K562 (cell line): Measurements from ENCODE around the gene HIVEP3. TPM values are rescaled to one million over a fixed set of nuclear protein-coding genes. Genes with fewer than 3 reads are reported as not detected.

Experiments
- ATAC-seq: fragments of 200-7000 bp; cut with Tn5 transposase; 3 replicates; pipeline ENCODE4 v1.9.1; 2020; ENCODE audit warnings: moderate library complexity
- BruUV-seq: library from RNA; stranded (reverse); fragments of 400-500 nt; replicated peaks from 2 replicates; lab custom pipeline; 2021; lab: Mats Ljungman, UMichigan
- CTCF ChIA-PET: fragments of 300-600 bp; formaldehyde crosslinking; extraction: SDS; loops from one replicate; lab custom pipeline; 2021; ENCODE audit warnings: low intra/inter-chr PET ratio; lab: Yijun Ruan, JAX
- POLR2A ChIA-PET: fragments of 300-600, 350-650 bp; sonication (Branson Sonifier 250); formaldehyde crosslinking; extraction: SDS; loops from one replicate; lab custom pipeline; 2021; ENCODE audit warnings: antibody characterized with exemption, inconsistent platforms; lab: Yijun Ruan, JAX
- DNase-seq, 4 experiments: peaks; one replicate each; pipeline versions ENCODE4 v3.0.0 to v3.0.0-alpha.2; 2011 to 2018; ENCODE audit warnings: low spot score in 3 of 4, mixed read lengths in 3 of 4; ENCODE audit errors: extremely low read depth in 1 of 4
- FAIRE-seq: peaks from 2 replicates; lab custom pipeline; 2011; peaks lifted over from hg19 to GRCh38; lab: Jason Lieb, UNC
- H2AFZ ChIP-seq: 2 replicates; pipeline ENCODE4 v1.6.0; 2011; ENCODE audit warnings: low read depth, low read length, control low read depth, inconsistent platforms
- H3K27ac ChIP-seq: fragments of 200-600 bp; 3 replicates; pipeline ENCODE4 v1.8.0; 2011; ENCODE audit warnings: low read depth, mild to moderate bottlenecking, control low read depth, inconsistent platforms, low read length, moderate library complexity, mixed read lengths; ENCODE audit errors: extremely low read depth
- H3K27me3 ChIP-seq, 2 experiments: fragments of 300-600 bp in 1 of 2; 2 replicates in 1 of 2; 3 replicates in 1 of 2; pipeline versions ENCODE4 v1.6.0 to v1.8.0; 2011; ENCODE audit warnings: inconsistent platforms in 2 of 2, low read length in 2 of 2, mild to moderate bottlenecking in 1 of 2, mixed read lengths in 1 of 2, moderate library complexity in 1 of 2; ENCODE audit not compliant: control insufficient read depth in 2 of 2, insufficient read depth in 2 of 2
- H3K36me3 ChIP-seq: fragments of 300-600 bp; 3 replicates; pipeline ENCODE4 v1.8.0; 2011; ENCODE audit warnings: mild to moderate bottlenecking, low read length, inconsistent platforms; ENCODE audit not compliant: control insufficient read depth, insufficient read depth
- H3K4me1 ChIP-seq, 2 experiments: fragments of 200-600 bp in 1 of 2; replicated peaks in 1 of 2; 2 replicates in 1 of 2; 3 replicates in 1 of 2; pipeline versions ENCODE4 v1.5.1 to v1.8.0; 2011; ENCODE audit warnings: inconsistent platforms in 2 of 2, low read length in 2 of 2, mild to moderate bottlenecking in 1 of 2, mixed read lengths in 1 of 2, moderate library complexity in 1 of 2; ENCODE audit not compliant: control insufficient read depth in 2 of 2, insufficient read depth in 2 of 2
- H3K4me2 ChIP-seq: 2 replicates; pipeline ENCODE4 v1.6.1; 2011; ENCODE audit warnings: low read length, control low read depth, inconsistent platforms, mixed read lengths; ENCODE audit not compliant: insufficient read depth
- H3K4me3 ChIP-seq: fragments of 200-600 bp; sonication (generic), shearing (Covaris generic); 2 replicates; pipeline ENCODE4 v1.5.1; 2016; ENCODE audit warnings: control low read depth, inconsistent platforms
- H3K79me2 ChIP-seq: fragments of 200-600 bp; 3 replicates; pipeline ENCODE4 v1.8.0; 2011; ENCODE audit warnings: low read length, inconsistent platforms; ENCODE audit not compliant: control insufficient read depth, insufficient read depth
- H3K9ac ChIP-seq, 2 experiments: 2 replicates each; pipeline versions ENCODE4 v1.6.0 to v1.6.1; 2011; ENCODE audit warnings: low read depth in 2 of 2, low read length in 2 of 2, control low read depth in 1 of 2, inconsistent platforms in 1 of 2, mild to moderate bottlenecking in 1 of 2, mixed read lengths in 1 of 2; ENCODE audit not compliant: insufficient read depth in 1 of 2
- H3K9me1 ChIP-seq: one replicate; pipeline ENCODE4 v1.6.0; 2011; ENCODE audit warnings: inconsistent platforms, mild to moderate bottlenecking, low read length, moderate library complexity; ENCODE audit not compliant: control insufficient read depth, insufficient read depth
- H3K9me3 ChIP-seq: replicated peaks from 2 replicates; pipeline ENCODE4 v1.5.1; 2011; ENCODE audit warnings: low read depth, low read length, inconsistent platforms; ENCODE audit not compliant: control insufficient read depth, insufficient read depth
- H4K20me1 ChIP-seq: replicated peaks from 2 replicates; pipeline ENCODE4 v1.6.1; 2011; ENCODE audit warnings: low read length, inconsistent platforms, mixed read lengths; ENCODE audit not compliant: control insufficient read depth, insufficient read depth
- ADNP ChIP-seq: fragments of 200-800 bp; sonication (Bioruptor generic); IDR thresholded peaks from 2 replicates; pipeline ENCODE4 v1.6.1; 2016; ENCODE audit warnings: missing genetic modification characterization, missing compliant biosample characterization
- L3MBTL2 ChIP-seq: fragments of 450-650 bp; IDR thresholded peaks from 2 replicates; pipeline ENCODE4 v1.6.1; 2016; ENCODE audit warnings: mild to moderate bottlenecking, moderate library complexity
- NFYB ChIP-seq: IDR thresholded peaks from 2 replicates; pipeline ENCODE4 v1.6.1; 2011; ENCODE audit warnings: mild to moderate bottlenecking, moderate library complexity; ENCODE audit not compliant: insufficient read length; ENCODE audit errors: extremely low read depth
- NR2F6 ChIP-seq: fragments of 450-650 bp; formaldehyde crosslinking; IDR thresholded peaks from 2 replicates; pipeline ENCODE4 v1.4.0; 2020; ENCODE audit warnings: mild to moderate bottlenecking
- PYGO2 ChIP-seq: fragments of 450-650 bp; IDR thresholded peaks from 2 replicates; pipeline ENCODE4 v1.6.1; 2016; ENCODE audit warnings: mild to moderate bottlenecking, missing genetic modification characterization, moderate library complexity, missing compliant biosample characterization
- RHOXF2B ChIP-seq: fragments of 250-450 bp; sonication (Bioruptor Pico); conservative IDR thresholded peaks from 2 replicates; pipeline ENCODE4 v1.5.1; 2021
- SAFB ChIP-seq: fragments of 200-400 bp; formaldehyde crosslinking; IDR thresholded peaks from 2 replicates; pipeline ENCODE4 v1.6.1; 2017; ENCODE audit warnings: low read depth, low read length, borderline replicate concordance
- SRSF9 ChIP-seq: fragments of 200-400 bp; formaldehyde crosslinking; IDR thresholded peaks from 2 replicates; pipeline ENCODE4 v1.6.1; 2017; ENCODE audit warnings: low read depth, low read length, borderline replicate concordance
- TAF15 ChIP-seq: fragments of 200-400 bp; formaldehyde crosslinking; IDR thresholded peaks from 2 replicates; pipeline ENCODE4 v1.6.1; 2017; ENCODE audit warnings: mild to moderate bottlenecking, low read depth, low read length, moderate library complexity
- ZBTB5 ChIP-seq: fragments of 450-650 bp; IDR thresholded peaks from 2 replicates; pipeline ENCODE4 v1.6.1; 2017; ENCODE audit warnings: antibody characterized with exemption
- WGBS: fragments of 100-300 bp; shearing (Covaris generic); methylation state at CpG from one replicate; pipeline ENCODE4 v1.1.6; 2016; ENCODE audit warnings: low coverage, mixed read lengths; ENCODE audit not compliant: insufficient coverage; ENCODE audit errors: missing lambda C conversion rate; 5-methylcytosine and 5-hydroxymethylcytosine counted together
- in situ Hi-C: fragments of 300-500 bp; cut with MboI; formaldehyde crosslinking; loops from 4 replicates; pipeline ENCODE4 v1.15.0; 2018; ENCODE audit warnings: inconsistent platforms, mixed read lengths
- intact Hi-C: fragments of 100-400 bp; cut with micrococcal nuclease; formaldehyde crosslinking; loops from 2 replicates; pipeline ENCODE4 v1.14.2; 2022
- polyA plus RNA-seq, 8 experiments: library from polyadenylated mRNA; depleted of rRNA in 4 of 8; stranded (reverse) in 5 of 8; unstranded in 3 of 8; fragments of >200 nt; fragmentation: Nextera tagmentation in 2 of 8; fragmentation: Illumina TruSeq in 1 of 8; extraction: Ambion mirVana in 2 of 8; extraction: Trizol in 1 of 8; gene quantifications; 2 replicates each; pipeline versions ENCODE4 v1.2.1 to v1.2.3, GENCODE V29; 2011 to 2014; ENCODE audit warnings: inconsistent platforms in 1 of 8, missing spikeins in 1 of 8
- total RNA-seq, 7 experiments: library from RNA; depleted of rRNA in 6 of 7; stranded (reverse); fragments of >200 nt in 6 of 7; fragmentation: Illumina TruSeq in 2 of 7; extraction: Trizol in 2 of 7; gene quantifications; 2 replicates each; pipeline versions ENCODE4 v1.2.1 to v1.2.3, GENCODE V29; 2011 to 2021; ENCODE audit warnings: low replicate concordance in 1 of 7
- TF ChIP-seq, protein P1 (sequence below): fragments of 450-650 bp; IDR thresholded peaks from 2 replicates; pipeline ENCODE4 v1.7.1; 2018; ENCODE audit warnings: mild to moderate bottlenecking, low read depth; ENCODE audit not compliant: partially characterized antibody
- TF ChIP-seq, protein P2 (sequence below): fragments of 250-450 bp; sonication (Bioruptor Pico); IDR thresholded peaks from 2 replicates; pipeline ENCODE4 v1.8.0; 2021; ENCODE audit warnings: mild to moderate bottlenecking, moderate library complexity
- TF ChIP-seq, protein P3 (sequence below): sonication (generic); formaldehyde crosslinking; IDR thresholded peaks from 2 replicates; pipeline ENCODE4 v1.8.1; 2023; ENCODE audit warnings: mild to moderate bottlenecking, missing genetic modification reagents, moderate library complexity

Gene HIVEP3
- total and polyA plus RNA-seq, 9 of the 15 experiments (the other 6 are each of a cell fraction or from before 2014, with no cell fraction given), result 0.09 to 0.58 (median 0.34) TPM; not detected in 1

GRCh38 chr1:41805771-41806471, 112.8 kb downstream of the HIVEP3 start:
- FAIRE-seq, result no peak
- no TSS peak for BruUV-seq
- Histone ChIP-seq H3K79me2 (no peaks in the 10 kb centered on the region), H3K4me1 (no peaks in the 10 kb centered on the region), H3K9me1 (no peaks in the 10 kb centered on the region), H4K20me1 (peaks cover 7% of the 10 kb centered on the region; the same call in 1 of the 2 replicates), H3K9ac (no peak overlapping the region), H2AFZ (no peak overlapping the region), H3K4me3 (no peak overlapping the region), H3K27me3 (peaks cover 0 to 4% of the 10 kb centered on the region in 2 experiments; a peak in 1 of 5 replicates), H3K9me3 (no peaks in the 10 kb centered on the region), H3K36me3 (no peaks in the 10 kb centered on the region), H3K27ac (no peak overlapping the region), H3K4me2 (no peak overlapping the region)
- in situ Hi-C loops (loop anchor here (25.0 kb wide), 1 partner anchor 331 kb away; no protein-coding TSS in a partner anchor), intact Hi-C loops (no loop called here)
- no peak for TF ChIP-seq NR2F6 (CRISPR knock-in tag)
- no peak for TF ChIP-seq PYGO2 (tag)
- no peak for TF ChIP-seq ZBTB5
- TF ChIP-seq SAFB, result no peak
- TF ChIP-seq TAF15, result no peak
- TF ChIP-seq, protein P1, sequence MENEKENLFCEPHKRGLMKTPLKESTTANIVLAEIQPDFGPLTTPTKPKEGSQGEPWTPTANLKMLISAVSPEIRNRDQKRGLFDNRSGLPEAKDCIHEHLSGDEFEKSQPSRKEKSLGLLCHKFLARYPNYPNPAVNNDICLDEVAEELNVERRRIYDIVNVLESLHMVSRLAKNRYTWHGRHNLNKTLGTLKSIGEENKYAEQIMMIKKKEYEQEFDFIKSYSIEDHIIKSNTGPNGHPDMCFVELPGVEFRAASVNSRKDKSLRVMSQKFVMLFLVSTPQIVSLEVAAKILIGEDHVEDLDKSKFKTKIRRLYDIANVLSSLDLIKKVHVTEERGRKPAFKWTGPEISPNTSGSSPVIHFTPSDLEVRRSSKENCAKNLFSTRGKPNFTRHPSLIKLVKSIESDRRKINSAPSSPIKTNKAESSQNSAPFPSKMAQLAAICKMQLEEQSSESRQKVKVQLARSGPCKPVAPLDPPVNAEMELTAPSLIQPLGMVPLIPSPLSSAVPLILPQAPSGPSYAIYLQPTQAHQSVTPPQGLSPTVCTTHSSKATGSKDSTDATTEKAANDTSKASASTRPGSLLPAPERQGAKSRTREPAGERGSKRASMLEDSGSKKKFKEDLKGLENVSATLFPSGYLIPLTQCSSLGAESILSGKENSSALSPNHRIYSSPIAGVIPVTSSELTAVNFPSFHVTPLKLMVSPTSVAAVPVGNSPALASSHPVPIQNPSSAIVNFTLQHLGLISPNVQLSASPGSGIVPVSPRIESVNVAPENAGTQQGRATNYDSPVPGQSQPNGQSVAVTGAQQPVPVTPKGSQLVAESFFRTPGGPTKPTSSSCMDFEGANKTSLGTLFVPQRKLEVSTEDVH, result no peak
- TF ChIP-seq RHOXF2B, result no peak
- TF ChIP-seq ADNP (tag), result no peak
- TF ChIP-seq, protein P2, sequence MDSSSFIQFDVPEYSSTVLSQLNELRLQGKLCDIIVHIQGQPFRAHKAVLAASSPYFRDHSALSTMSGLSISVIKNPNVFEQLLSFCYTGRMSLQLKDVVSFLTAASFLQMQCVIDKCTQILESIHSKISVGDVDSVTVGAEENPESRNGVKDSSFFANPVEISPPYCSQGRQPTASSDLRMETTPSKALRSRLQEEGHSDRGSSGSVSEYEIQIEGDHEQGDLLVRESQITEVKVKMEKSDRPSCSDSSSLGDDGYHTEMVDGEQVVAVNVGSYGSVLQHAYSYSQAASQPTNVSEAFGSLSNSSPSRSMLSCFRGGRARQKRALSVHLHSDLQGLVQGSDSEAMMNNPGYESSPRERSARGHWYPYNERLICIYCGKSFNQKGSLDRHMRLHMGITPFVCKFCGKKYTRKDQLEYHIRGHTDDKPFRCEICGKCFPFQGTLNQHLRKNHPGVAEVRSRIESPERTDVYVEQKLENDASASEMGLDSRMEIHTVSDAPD, result no peak
- TF ChIP-seq SRSF9, result no peak
- TF ChIP-seq, protein P3, sequence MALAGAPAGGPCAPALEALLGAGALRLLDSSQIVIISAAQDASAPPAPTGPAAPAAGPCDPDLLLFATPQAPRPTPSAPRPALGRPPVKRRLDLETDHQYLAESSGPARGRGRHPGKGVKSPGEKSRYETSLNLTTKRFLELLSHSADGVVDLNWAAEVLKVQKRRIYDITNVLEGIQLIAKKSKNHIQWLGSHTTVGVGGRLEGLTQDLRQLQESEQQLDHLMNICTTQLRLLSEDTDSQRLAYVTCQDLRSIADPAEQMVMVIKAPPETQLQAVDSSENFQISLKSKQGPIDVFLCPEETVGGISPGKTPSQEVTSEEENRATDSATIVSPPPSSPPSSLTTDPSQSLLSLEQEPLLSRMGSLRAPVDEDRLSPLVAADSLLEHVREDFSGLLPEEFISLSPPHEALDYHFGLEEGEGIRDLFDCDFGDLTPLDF, result no peak
- no peak for TF ChIP-seq NFYB
- no peak for TF ChIP-seq L3MBTL2
- ChIA-PET POLR2A (no interaction called here), CTCF (no interaction called here)
- WGBS, result 3% methylated on average over 8 of the region's 8 CpGs
- DNase-seq, result no peak
- ATAC-seq, result no peak
